ENCODE results near the gene AUP1.

DNA sequence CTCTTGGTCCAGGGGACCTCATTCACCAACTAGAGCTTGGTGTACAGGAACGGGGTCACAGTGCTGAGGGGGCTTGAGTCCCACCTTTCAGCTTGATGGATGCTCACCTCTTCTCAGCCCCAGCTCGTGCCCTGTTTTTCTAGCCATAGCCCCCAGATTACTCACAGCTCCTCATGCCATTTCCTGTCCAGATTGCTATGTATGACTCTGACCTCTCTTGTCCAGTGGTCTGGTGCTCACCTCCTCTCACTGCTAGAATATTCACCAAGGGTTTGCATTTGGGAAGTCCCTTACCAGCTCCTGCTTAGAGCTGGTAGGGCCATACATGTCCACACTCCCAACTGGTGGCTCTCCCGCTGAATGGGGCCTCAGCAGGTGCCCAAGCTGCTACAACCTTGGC, 36.0 kb downstream of the AUP1 start:
- TF ChIP-seq, protein P1, sequence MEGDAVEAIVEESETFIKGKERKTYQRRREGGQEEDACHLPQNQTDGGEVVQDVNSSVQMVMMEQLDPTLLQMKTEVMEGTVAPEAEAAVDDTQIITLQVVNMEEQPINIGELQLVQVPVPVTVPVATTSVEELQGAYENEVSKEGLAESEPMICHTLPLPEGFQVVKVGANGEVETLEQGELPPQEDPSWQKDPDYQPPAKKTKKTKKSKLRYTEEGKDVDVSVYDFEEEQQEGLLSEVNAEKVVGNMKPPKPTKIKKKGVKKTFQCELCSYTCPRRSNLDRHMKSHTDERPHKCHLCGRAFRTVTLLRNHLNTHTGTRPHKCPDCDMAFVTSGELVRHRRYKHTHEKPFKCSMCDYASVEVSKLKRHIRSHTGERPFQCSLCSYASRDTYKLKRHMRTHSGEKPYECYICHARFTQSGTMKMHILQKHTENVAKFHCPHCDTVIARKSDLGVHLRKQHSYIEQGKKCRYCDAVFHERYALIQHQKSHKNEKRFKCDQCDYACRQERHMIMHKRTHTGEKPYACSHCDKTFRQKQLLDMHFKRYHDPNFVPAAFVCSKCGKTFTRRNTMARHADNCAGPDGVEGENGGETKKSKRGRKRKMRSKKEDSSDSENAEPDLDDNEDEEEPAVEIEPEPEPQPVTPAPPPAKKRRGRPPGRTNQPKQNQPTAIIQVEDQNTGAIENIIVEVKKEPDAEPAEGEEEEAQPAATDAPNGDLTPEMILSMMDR (conservative IDR thresholded peaks at IDR 0.05; ENCODE audit: low read depth in 2 of 2): no peak
- no peak for TF ChIP-seq POLR2AphosphoS5 (IDR thresholded peaks at IDR 0.05; ENCODE audit: low read depth)
